GM12878 (cell line): ENCODE results near the gene CHMP6. TPM values are rescaled to one million over a fixed set of nuclear protein-coding genes. Genes with fewer than 3 reads are reported as not detected.

Experiments used
- ATAC-seq: fragments of 200-7000 bp; cut with Tn5 transposase; 3 replicates; pipeline ENCODE4 v1.9.1; 2020; ENCODE audit warnings: mild to moderate bottlenecking, moderate library complexity
- BruUV-seq: library from RNA; stranded (reverse); fragments of 400-500 nt; replicated peaks from 2 replicates; lab custom pipeline; 2021; lab: Mats Ljungman, UMichigan
- CTCF ChIA-PET: fragments of 300-600 bp; sonication (Branson Sonifier 250); formaldehyde crosslinking; extraction: SDS; loops from one replicate; lab custom pipeline; 2021; ENCODE audit warnings: inconsistent platforms; lab: Yijun Ruan, JAX
- POLR2A ChIA-PET: fragments of 350-600 bp; formaldehyde crosslinking; extraction: SDS; loops from one replicate; lab custom pipeline; 2021; ENCODE audit warnings: inconsistent platforms; lab: Charles Lee
- RAD21 ChIA-PET: fragments of 300-600 bp; sonication (Branson Sonifier 250); formaldehyde crosslinking; loops from one replicate; lab custom pipeline; 2023; ENCODE audit warnings: antibody characterized with exemption; ENCODE audit not compliant: unreplicated experiment; lab: Charles Lee
- SMC1A ChIA-PET: fragments of 300-600 bp; sonication (Branson Sonifier 250); formaldehyde crosslinking; loops from one replicate; lab custom pipeline; 2023; ENCODE audit not compliant: unreplicated experiment, uncharacterized antibody; lab: Charles Lee
- DNase-seq: peaks from one replicate; pipeline ENCODE4 v3.0.0-alpha.2; 2011; ENCODE audit warnings: low read depth, low spot score
- FAIRE-seq: peaks from 3 replicates; lab custom pipeline; 2011; peaks lifted over from hg19 to GRCh38; lab: Jason Lieb, UNC
- H2AFZ ChIP-seq: 2 replicates; pipeline ENCODE4 v1.6.0; 2011; ENCODE audit warnings: low read depth, low read length, control low read depth; ENCODE audit not compliant: control insufficient read depth
- H3K27ac ChIP-seq: 2 replicates; pipeline ENCODE4 v1.5.1; 2011; ENCODE audit warnings: control low read depth; ENCODE audit not compliant: control insufficient read depth, insufficient read depth
- H3K27me3 ChIP-seq, 2 experiments: replicated peaks in 1 of 2; 2 replicates each; pipeline versions ENCODE4 v1.6.0 to v1.6.1; 2011; ENCODE audit warnings: low read length in 1 of 2; ENCODE audit not compliant: control insufficient read depth in 2 of 2, insufficient read depth in 2 of 2
- H3K36me3 ChIP-seq, 2 experiments: 2 replicates each; pipeline ENCODE4 v1.5.1; 2011; ENCODE audit warnings: low read length in 1 of 2; ENCODE audit not compliant: control insufficient read depth in 2 of 2, insufficient read depth in 2 of 2
- H3K4me1 ChIP-seq: 2 replicates; pipeline ENCODE4 v1.6.1; 2011; ENCODE audit warnings: mild to moderate bottlenecking, low read length, moderate library complexity, mixed read lengths; ENCODE audit not compliant: control insufficient read depth, insufficient read depth
- H3K4me2 ChIP-seq: 2 replicates; pipeline ENCODE4 v1.6.0; 2011; ENCODE audit warnings: control low read depth; ENCODE audit not compliant: control insufficient read depth, insufficient read depth
- H3K4me3 ChIP-seq: fragments of 200-600 bp; sonication (generic); 2 replicates; pipeline ENCODE4 v1.5.1; 2016
- H3K79me2 ChIP-seq: 2 replicates; pipeline ENCODE4 v1.6.0; 2011; ENCODE audit warnings: low read length; ENCODE audit not compliant: control insufficient read depth, insufficient read depth
- H3K9ac ChIP-seq: 2 replicates; pipeline ENCODE4 v1.8.0; 2011; ENCODE audit warnings: low read length, control low read depth, mixed read lengths; ENCODE audit not compliant: control insufficient read depth, insufficient read depth
- H3K9me3 ChIP-seq: replicated peaks from 3 replicates; pipeline ENCODE4 v1.5.1; 2011; ENCODE audit warnings: mild to moderate bottlenecking, low read length; ENCODE audit not compliant: control insufficient read depth, insufficient read depth
- H4K20me1 ChIP-seq: 2 replicates; pipeline ENCODE4 v1.6.0; 2011; ENCODE audit not compliant: control insufficient read depth, insufficient read depth
- E2F8 ChIP-seq: fragments of 450-650 bp; IDR thresholded peaks from 2 replicates; pipeline ENCODE4 v1.6.1; 2018; ENCODE audit warnings: mild to moderate bottlenecking, low read depth, moderate library complexity; ENCODE audit not compliant: partially characterized antibody
- PAX5 ChIP-seq: IDR thresholded peaks from 2 replicates; pipeline ENCODE4 v1.6.1; 2011; ENCODE audit warnings: low read depth, low read length, borderline replicate concordance
- POU2F2 ChIP-seq: IDR thresholded peaks from 3 replicates; pipeline ENCODE4 v1.6.1; 2011; ENCODE audit warnings: low read depth, mild to moderate bottlenecking, low read length, borderline replicate concordance
- SIX5 ChIP-seq: IDR thresholded peaks from 2 replicates; pipeline ENCODE4 v1.6.1; 2011; ENCODE audit warnings: mild to moderate bottlenecking, low read depth, low read length, moderate library complexity; ENCODE audit not compliant: severe bottlenecking
- TCF12 ChIP-seq: IDR thresholded peaks from 2 replicates; pipeline ENCODE4 v1.6.1; 2011; ENCODE audit warnings: low read depth, mild to moderate bottlenecking, low read length
- ZBTB33 ChIP-seq: fragments of 450-650 bp; IDR thresholded peaks from 2 replicates; pipeline ENCODE4 v1.6.1; 2017; ENCODE audit warnings: mild to moderate bottlenecking
- ZBTB4 ChIP-seq: fragments of 450-650 bp; formaldehyde crosslinking; IDR thresholded peaks from 2 replicates; pipeline ENCODE4 v1.4.0; 2022; ENCODE audit warnings: mild to moderate bottlenecking, moderate library complexity
- WGBS: methylation state at CpG from one replicate; pipeline ENCODE4 v1.1.6; 2016; ENCODE audit warnings: low lambda C conversion rate; ENCODE audit not compliant: insufficient replicate concordance, insufficient coverage; ENCODE audit errors: missing lambda C conversion rate; 5-methylcytosine and 5-hydroxymethylcytosine counted together
- in situ Hi-C: fragments of 300-500 bp; cut with MboI; formaldehyde crosslinking; loops from 9 replicates; pipeline ENCODE4 v1.14.3; 2018; ENCODE audit warnings: mixed read lengths
- intact Hi-C: fragments of 100-400 bp; cut with micrococcal nuclease; formaldehyde crosslinking; loops from one replicate; pipeline ENCODE4 v1.14.2; 2022; ENCODE audit not compliant: unreplicated experiment
- polyA plus RNA-seq, 11 experiments: library from polyadenylated mRNA; depleted of rRNA in 4 of 11; unstranded in 6 of 11; stranded (reverse) in 5 of 11; fragments of >200 nt; fragmentation: Nextera tagmentation in 4 of 11; fragmentation: Illumina TruSeq in 1 of 11; extraction: Ambion mirVana in 4 of 11; extraction: Trizol in 1 of 11; gene quantifications; 1 replicate in 1 of 11; 2 replicates in 10 of 11; pipeline versions ENCODE4 v1.2.1 to v1.2.3, GENCODE V29; 2011 to 2016; ENCODE audit warnings: inconsistent platforms in 2 of 11, missing spikeins in 2 of 11, low read depth in 1 of 11
- total RNA-seq, 4 experiments: library from RNA; depleted of rRNA in 3 of 4; stranded (reverse); fragments of >200 nt in 3 of 4; fragmentation: Illumina TruSeq in 1 of 4; extraction: Trizol in 1 of 4; gene quantifications; 2 replicates each; pipeline versions ENCODE4 v1.2.1 to v1.2.3, GENCODE V29; 2013 to 2021

Gene CHMP6
- total and polyA plus RNA-seq, 10 of the 15 experiments (the other 5 are each of a cell fraction or from before 2014, with no cell fraction given): 0.21 to 37.9 (median 14.7) TPM

- no peaks in the 10 kb centered on the region for H3K4me1 ChIP-seq
- no peaks in the 10 kb centered on the region for H3K79me2 ChIP-seq
- in situ Hi-C loops: no loop called here
- DNase-seq (no peak), FAIRE-seq (no peak), ATAC-seq (no peak)
- no peak overlapping the region for H3K9ac ChIP-seq
- POLR2A ChIA-PET: no interaction called here
- BruUV-seq: no TSS peak
- WGBS: 89% methylated on average over 18 of the region's 21 CpGs
- H3K27me3 ChIP-seq: no peaks in the 10 kb centered on the region
- SMC1A ChIA-PET: no interaction called here
- no peak overlapping the region for H2AFZ ChIP-seq
- intact Hi-C loops: no loop called here
- no peak for TF ChIP-seq ZBTB4 (CRISPR knock-in tag)
- no peak for TF ChIP-seq PAX5
- H3K27ac ChIP-seq: no peak overlapping the region
- RAD21 ChIA-PET: no interaction called here
- no peaks in the 10 kb centered on the region for H3K9me3 ChIP-seq
- H4K20me1 ChIP-seq: no peaks in the 10 kb centered on the region
- H3K4me3 ChIP-seq: no peak overlapping the region
- no peak overlapping the region for H3K4me2 ChIP-seq
- no peaks in the 10 kb centered on the region for H3K36me3 ChIP-seq
- CTCF ChIA-PET: interaction anchor here (1.2 to 1.5 kb wide), 2 partner anchors 36 to 390 kb away, joined by 3 read pairs; no protein-coding TSS in a partner anchor
These were observed 26.0 kb upstream of the CHMP6 start for GRCh38 chr17:80965606-80966005.

- Histone ChIP-seq H3K4me1 (no peaks in the 10 kb centered on the region), H3K9ac (no peak overlapping the region), H3K9me3 (no peaks in the 10 kb centered on the region), H4K20me1 (no peaks in the 10 kb centered on the region), H3K4me2 (no peak overlapping the region), H3K27me3 (no peaks in the 10 kb centered on the region), H3K79me2 (no peaks in the 10 kb centered on the region), H3K36me3 (no peaks in the 10 kb centered on the region), H2AFZ (no peak overlapping the region), H3K27ac (no peak overlapping the region), H3K4me3 (no peak overlapping the region)
- SMC1A ChIA-PET: no interaction called here
- DNase-seq (no peak), FAIRE-seq (no peak), ATAC-seq (no peak)
- intact Hi-C loops: no loop called here
- no TSS peak for BruUV-seq
- 94% methylated on average over 18 of the region's 19 CpGs for WGBS
- RAD21 ChIA-PET: no interaction called here
- in situ Hi-C loops: no loop called here
- POLR2A ChIA-PET: no interaction called here
- CTCF ChIA-PET: no interaction called here
- TF ChIP-seq POU2F2 (no peak), TCF12 (no peak), ZBTB33 (no peak), SIX5 (no peak), E2F8 (no peak)
These were observed 24.2 kb upstream of the CHMP6 start for GRCh38 chr17:80967404-80967872.
